ENCODE data around the gene FAM81A.

DNA sequence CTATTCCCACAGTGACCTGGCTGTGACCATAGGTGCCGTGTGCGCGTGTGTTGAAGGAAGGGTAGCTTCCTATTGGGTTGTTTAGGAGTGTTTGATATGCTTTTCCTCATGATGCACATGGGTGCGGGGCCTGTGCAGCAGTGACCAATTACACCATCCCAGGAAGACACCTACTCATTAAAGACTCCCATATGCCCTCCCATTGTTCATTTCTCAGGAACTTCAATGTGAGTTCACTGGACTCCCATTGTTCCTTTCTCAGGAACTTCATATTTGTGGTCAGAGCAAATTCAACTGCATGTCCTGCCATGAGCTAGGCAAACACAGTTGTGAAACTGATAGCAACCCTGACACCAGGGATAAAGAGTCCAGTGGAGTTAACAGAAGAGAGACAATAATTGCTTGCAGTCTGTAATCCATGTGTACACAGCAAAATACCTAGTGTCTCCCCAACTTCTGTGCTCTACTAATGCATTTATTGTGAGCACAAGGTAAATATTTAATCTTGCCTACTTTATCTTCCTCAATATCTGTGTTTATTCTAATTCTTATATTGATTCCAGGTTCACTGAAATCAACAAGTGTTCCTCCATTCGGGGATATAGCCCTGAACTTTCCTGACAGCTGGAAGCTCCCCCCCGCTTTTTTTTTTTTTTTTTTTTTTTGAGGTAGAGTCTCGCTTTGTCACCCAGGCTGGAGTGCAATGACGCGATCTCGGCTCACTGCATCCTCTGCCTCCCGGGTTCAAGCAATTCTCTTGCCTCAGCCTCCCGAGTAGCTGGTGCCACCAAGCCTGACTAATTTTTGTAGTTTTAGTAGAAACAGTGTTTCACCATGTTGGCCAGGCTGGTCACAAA is 116.1 kb downstream of the FAM81A start:
- TF ChIP-seq, protein P1, sequence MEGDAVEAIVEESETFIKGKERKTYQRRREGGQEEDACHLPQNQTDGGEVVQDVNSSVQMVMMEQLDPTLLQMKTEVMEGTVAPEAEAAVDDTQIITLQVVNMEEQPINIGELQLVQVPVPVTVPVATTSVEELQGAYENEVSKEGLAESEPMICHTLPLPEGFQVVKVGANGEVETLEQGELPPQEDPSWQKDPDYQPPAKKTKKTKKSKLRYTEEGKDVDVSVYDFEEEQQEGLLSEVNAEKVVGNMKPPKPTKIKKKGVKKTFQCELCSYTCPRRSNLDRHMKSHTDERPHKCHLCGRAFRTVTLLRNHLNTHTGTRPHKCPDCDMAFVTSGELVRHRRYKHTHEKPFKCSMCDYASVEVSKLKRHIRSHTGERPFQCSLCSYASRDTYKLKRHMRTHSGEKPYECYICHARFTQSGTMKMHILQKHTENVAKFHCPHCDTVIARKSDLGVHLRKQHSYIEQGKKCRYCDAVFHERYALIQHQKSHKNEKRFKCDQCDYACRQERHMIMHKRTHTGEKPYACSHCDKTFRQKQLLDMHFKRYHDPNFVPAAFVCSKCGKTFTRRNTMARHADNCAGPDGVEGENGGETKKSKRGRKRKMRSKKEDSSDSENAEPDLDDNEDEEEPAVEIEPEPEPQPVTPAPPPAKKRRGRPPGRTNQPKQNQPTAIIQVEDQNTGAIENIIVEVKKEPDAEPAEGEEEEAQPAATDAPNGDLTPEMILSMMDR (conservative IDR thresholded peaks at IDR 0.05 in 1 of 2, IDR thresholded peaks at IDR 0.05 in 1 of 2; ENCODE audit: extremely low read depth in 1 of 2, insufficient read depth in 1 of 2, low read depth in 1 of 2, low read length in 2 of 2): no peak
- TF ChIP-seq EZH2 (IDR thresholded peaks at IDR 0.05; ENCODE audit: borderline replicate concordance, low read length): no peak
